CD14-positive monocyte (primary cell): ENCODE measurements around the gene SNRNP200. TPM values are rescaled to one million over a fixed set of nuclear protein-coding genes. Genes with fewer than 3 reads are reported as not detected.

ENCODE experiments used
- DNase-seq, 3 donors: peaks; one replicate each; pipeline ENCODE4 v3.0.0-alpha.2; 2011 to 2022
- H2AFZ ChIP-seq: 2 replicates; pipeline ENCODE4 v1.6.0; 2012; ENCODE audit warnings: mild to moderate bottlenecking, low read depth, low read length, inconsistent platforms; ENCODE audit not compliant: insufficient read depth, poor library complexity, severe bottlenecking
- H3K27ac ChIP-seq, 2 donors: 1 replicate in 1 of 2; 2 replicates in 1 of 2; pipeline ENCODE4 v1.5.1; 2012 to 2013; ENCODE audit warnings: low read length in 2 of 2, control low read depth in 1 of 2, inconsistent platforms in 1 of 2, low read depth in 1 of 2, mild to moderate bottlenecking in 1 of 2
- H3K27me3 ChIP-seq, 2 donors: one replicate each; pipeline versions ENCODE4 v1.6.0 to v1.6.1; 2011 to 2013; ENCODE audit warnings: low read length in 2 of 2; ENCODE audit not compliant: control insufficient read depth in 2 of 2, insufficient read depth in 2 of 2
- H3K36me3 ChIP-seq, 2 donors: replicated peaks in 1 of 2; 1 replicate in 1 of 2; 2 replicates in 1 of 2; pipeline versions ENCODE4 v1.5.1 to v1.6.1; 2012 to 2013; ENCODE audit warnings: low read length in 2 of 2, control low read depth in 1 of 2, inconsistent platforms in 1 of 2, mild to moderate bottlenecking in 1 of 2; ENCODE audit not compliant: insufficient read depth in 2 of 2, control insufficient read depth in 1 of 2
- H3K4me1 ChIP-seq, 2 donors: 1 replicate in 1 of 2; 2 replicates in 1 of 2; pipeline versions ENCODE4 v1.5.1 to v1.6.1; 2012 to 2013; ENCODE audit warnings: low read length in 2 of 2, control low read depth in 1 of 2, inconsistent platforms in 1 of 2, mild to moderate bottlenecking in 1 of 2, moderate library complexity in 1 of 2; ENCODE audit not compliant: insufficient read depth in 2 of 2, control insufficient read depth in 1 of 2
- H3K4me2 ChIP-seq: replicated peaks from 2 replicates; pipeline ENCODE3; 2012; ENCODE audit warnings: low read length, moderate library complexity, mild to moderate bottlenecking; ENCODE audit not compliant: poor library complexity, severe bottlenecking; ENCODE audit errors: extremely low read depth
- H3K4me3 ChIP-seq, 3 experiments: fragments of 200-600 bp in 1 of 3; sonication (generic) in 1 of 3; replicated peaks in 1 of 3; 1 replicate in 2 of 3; 2 replicates in 1 of 3; pipeline ENCODE4 v1.5.1; 2011 to 2013; ENCODE audit warnings: low read length in 3 of 3, mild to moderate bottlenecking in 3 of 3, control low read depth in 2 of 3, low read depth in 2 of 3, inconsistent platforms in 1 of 3, moderate library complexity in 1 of 3
- H3K79me2 ChIP-seq: 2 replicates; pipeline ENCODE4 v1.6.0; 2012; ENCODE audit warnings: mild to moderate bottlenecking, control low read depth, inconsistent platforms, low read length, moderate library complexity; ENCODE audit not compliant: insufficient read depth
- H3K9ac ChIP-seq: 2 replicates; pipeline ENCODE4 v1.6.0; 2017; ENCODE audit warnings: low read length, mild to moderate bottlenecking; ENCODE audit not compliant: insufficient read depth, poor library complexity, severe bottlenecking
- H3K9me3 ChIP-seq, 2 donors: replicated peaks in 1 of 2; 1 replicate in 1 of 2; 2 replicates in 1 of 2; pipeline versions ENCODE4 v1.5.1 to v1.6.1; 2012 to 2013; ENCODE audit warnings: low read length in 2 of 2, control low read depth in 1 of 2; ENCODE audit not compliant: control insufficient read depth in 1 of 2, insufficient read depth in 1 of 2
- H4K20me1 ChIP-seq: 2 replicates; pipeline ENCODE4 v1.6.0; 2012; ENCODE audit warnings: mild to moderate bottlenecking, low read length, control low read depth, moderate library complexity; ENCODE audit not compliant: insufficient read depth
- H3K27ac Mint-ChIP-seq, 7 donors: one replicate each; pipeline ENCODE4 v1.8.0; 2020; ENCODE audit warnings: mild to moderate bottlenecking in 7 of 7, mixed read lengths in 7 of 7, moderate library complexity in 6 of 7, inconsistent platforms in 2 of 7
- H3K27me3 Mint-ChIP-seq, 3 donors: one replicate each; pipeline ENCODE4 v1.8.0; 2021 to 2022; ENCODE audit warnings: low read depth in 3 of 3, mild to moderate bottlenecking in 3 of 3, mixed read lengths in 3 of 3, moderate library complexity in 3 of 3, inconsistent platforms in 1 of 3
- H3K36me3 Mint-ChIP-seq, 2 donors: one replicate each; pipeline ENCODE4 v1.8.0; 2020; ENCODE audit warnings: mixed read lengths in 2 of 2, inconsistent platforms in 1 of 2, mild to moderate bottlenecking in 1 of 2
- H3K4me1 Mint-ChIP-seq: one replicate; pipeline ENCODE4 v1.8.0; 2020; ENCODE audit warnings: mild to moderate bottlenecking, mixed read lengths
- H3K4me3 Mint-ChIP-seq, 2 donors: one replicate each; pipeline ENCODE4 v1.8.0; 2020; ENCODE audit warnings: mild to moderate bottlenecking in 2 of 2, mixed read lengths in 2 of 2, moderate library complexity in 1 of 2
- H3K9me3 Mint-ChIP-seq, 7 donors: one replicate each; pipeline ENCODE4 v1.8.0; 2020 to 2022; ENCODE audit warnings: mixed read lengths in 7 of 7, mild to moderate bottlenecking in 6 of 7, moderate library complexity in 6 of 7, inconsistent platforms in 2 of 7
- WGBS: methylation state at CpG from one replicate; pipeline ENCODE4 v1.1.5; 2013; ENCODE audit warnings: missing lambda C conversion rate; ENCODE audit not compliant: insufficient coverage; 5-methylcytosine and 5-hydroxymethylcytosine counted together
- intact Hi-C, 2 donors: fragments of 100-400 bp; cut with micrococcal nuclease; formaldehyde crosslinking; loops; one replicate each; pipeline versions ENCODE4 v1.15.0 to v1.15.1; 2023
- polyA plus RNA-seq, 3 donors: library from polyadenylated mRNA; depleted of rRNA in 1 of 3; unstranded in 2 of 3; stranded (reverse) in 1 of 3; fragments of 300-500 nt in 2 of 3; fragments of >200 nt in 1 of 3; fragmentation: Illumina TruSeq in 2 of 3; gene quantifications; 1 replicate in 2 of 3; 2 replicates in 1 of 3; pipeline ENCODE4 v1.2.3, GENCODE V29; 2012 to 2021
- TF ChIP-seq, protein P1 (sequence below): fragments of 200-600 bp; IDR thresholded peaks from one replicate; pipeline ENCODE4 v1.8.0; 2022; ENCODE audit warnings: antibody characterized with exemption, mild to moderate bottlenecking

SNRNP200 gene
- polyA plus RNA-seq, 3 donors: 27.2 to 122 (median 36.1) TPM

DNA sequence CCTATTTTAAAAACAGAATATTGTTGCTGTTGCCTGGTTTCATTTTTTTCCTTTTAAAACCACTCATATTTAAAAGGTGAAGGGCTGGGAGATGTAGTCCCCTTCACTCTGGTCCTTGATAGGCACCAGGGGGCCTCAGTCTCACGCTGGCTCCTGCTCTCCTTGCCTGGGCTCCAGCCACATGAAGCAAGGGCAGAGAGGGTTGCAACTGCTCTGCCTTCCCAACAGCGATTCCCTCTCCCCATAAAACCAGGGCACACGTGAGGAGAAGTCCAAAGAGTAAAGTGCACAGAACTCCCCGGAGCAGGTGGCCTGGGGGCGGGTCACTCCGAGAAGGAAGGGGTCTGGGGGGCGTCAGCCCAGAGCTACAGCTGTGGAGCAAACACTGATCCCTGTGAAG, 52.3 kb downstream of the SNRNP200 start:
- Histone ChIP-seq H3K9ac (no peak overlapping the region), H4K20me1 (peaks cover 3% of the 10 kb centered on the region), H3K79me2 (peaks cover 78% of the 10 kb centered on the region), H3K4me3 (no peak overlapping the region), H3K4me1 (peaks cover 61 to 74% of the 10 kb centered on the region in 2 donors), H3K36me3 (peaks cover 54 to 67% of the 10 kb centered on the region in 2 donors), H3K27ac (peak overlapping the region in 1 of 2 donors; percentile 58), H3K9me3 (no peaks in the 10 kb centered on the region), H2AFZ (no peak overlapping the region), H3K27me3 (no peaks in the 10 kb centered on the region), H3K4me2 (no peak overlapping the region)
- WGBS: 98% methylated on average over 6 of the region's 7 CpGs
- H3K36me3 Mint-ChIP-seq: peaks cover 67 to 87% of the 10 kb centered on the region in 2 donors
- peaks cover 78% of the 10 kb centered on the region for H3K4me1 Mint-ChIP-seq
- no peaks in the 10 kb centered on the region for H3K9me3 Mint-ChIP-seq
- no peak overlapping the region for H3K4me3 Mint-ChIP-seq
- TF ChIP-seq, protein P1, sequence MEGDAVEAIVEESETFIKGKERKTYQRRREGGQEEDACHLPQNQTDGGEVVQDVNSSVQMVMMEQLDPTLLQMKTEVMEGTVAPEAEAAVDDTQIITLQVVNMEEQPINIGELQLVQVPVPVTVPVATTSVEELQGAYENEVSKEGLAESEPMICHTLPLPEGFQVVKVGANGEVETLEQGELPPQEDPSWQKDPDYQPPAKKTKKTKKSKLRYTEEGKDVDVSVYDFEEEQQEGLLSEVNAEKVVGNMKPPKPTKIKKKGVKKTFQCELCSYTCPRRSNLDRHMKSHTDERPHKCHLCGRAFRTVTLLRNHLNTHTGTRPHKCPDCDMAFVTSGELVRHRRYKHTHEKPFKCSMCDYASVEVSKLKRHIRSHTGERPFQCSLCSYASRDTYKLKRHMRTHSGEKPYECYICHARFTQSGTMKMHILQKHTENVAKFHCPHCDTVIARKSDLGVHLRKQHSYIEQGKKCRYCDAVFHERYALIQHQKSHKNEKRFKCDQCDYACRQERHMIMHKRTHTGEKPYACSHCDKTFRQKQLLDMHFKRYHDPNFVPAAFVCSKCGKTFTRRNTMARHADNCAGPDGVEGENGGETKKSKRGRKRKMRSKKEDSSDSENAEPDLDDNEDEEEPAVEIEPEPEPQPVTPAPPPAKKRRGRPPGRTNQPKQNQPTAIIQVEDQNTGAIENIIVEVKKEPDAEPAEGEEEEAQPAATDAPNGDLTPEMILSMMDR: no peak
- DNase-seq: no peak
- H3K27me3 Mint-ChIP-seq: peaks cover 0 to 4% (median 4%) of the 10 kb centered on the region in 3 donors
- intact Hi-C loops: no loop called here
- H3K27ac Mint-ChIP-seq: peak overlapping the region in 5 of 7 donors; percentile 9 to 75 (median 27)

GRCh38 chr2:96252526-96252925, 52.8 kb downstream of the SNRNP200 start:
- H3K27me3 ChIP-seq: no peaks in the 10 kb centered on the region
- H2AFZ ChIP-seq: no peak overlapping the region
- WGBS: 100% methylated on average over 8 of the region's 8 CpGs
- H3K4me1 Mint-ChIP-seq: peaks cover 78% of the 10 kb centered on the region
- peaks cover 54 to 67% of the 10 kb centered on the region in 2 donors for H3K36me3 ChIP-seq
- H4K20me1 ChIP-seq: peaks cover 3% of the 10 kb centered on the region
- DNase-seq: no peak
- peaks cover 61 to 74% of the 10 kb centered on the region in 2 donors for H3K4me1 ChIP-seq
- H3K79me2 ChIP-seq: peaks cover 74% of the 10 kb centered on the region
- no peaks in the 10 kb centered on the region for H3K9me3 ChIP-seq
- no peak overlapping the region for H3K4me2 ChIP-seq
- H3K9ac ChIP-seq: no peak overlapping the region
- no peaks in the 10 kb centered on the region for H3K9me3 Mint-ChIP-seq
- H3K27me3 Mint-ChIP-seq: peaks cover 0 to 4% (median 4%) of the 10 kb centered on the region in 3 donors
- no peak overlapping the region for H3K4me3 Mint-ChIP-seq
- H3K4me3 ChIP-seq: no peak overlapping the region
- H3K27ac ChIP-seq: peak overlapping the region in 1 of 2 donors; percentile 58
- TF ChIP-seq, protein P1: no peak
- intact Hi-C loops: no loop called here
- peaks cover 71 to 85% of the 10 kb centered on the region in 2 donors for H3K36me3 Mint-ChIP-seq
- H3K27ac Mint-ChIP-seq: peak overlapping the region in 6 of 7 donors; percentile 39 to 77 (median 68)
